H1 (cell line): Measurements from ENCODE around the gene NRSN2. TPM values are rescaled to one million over a fixed set of nuclear protein-coding genes. Genes with fewer than 3 reads are reported as not detected.

Experiments used
- RAD21 ChIP-seq, 2 experiments: IDR thresholded peaks in 1 of 2; conservative IDR thresholded peaks in 1 of 2; 2 replicates each; pipeline ENCODE4 v1.6.1; 2011; ENCODE audit warnings: low read depth in 2 of 2, low read length in 2 of 2, improper control_type of control experiment in 1 of 2, inconsistent platforms in 1 of 2, mild to moderate bottlenecking in 1 of 2, moderate library complexity in 1 of 2
- TEAD4 ChIP-seq: IDR thresholded peaks from 2 replicates; pipeline ENCODE4 v1.6.1; 2012; ENCODE audit warnings: low read depth, low read length, inconsistent platforms, mixed read lengths
- polyA plus RNA-seq, 7 experiments: library from polyadenylated mRNA; depleted of rRNA in 3 of 7; stranded (reverse) in 5 of 7; unstranded in 2 of 7; fragments of >200 nt in 5 of 7; fragments of 200-250 nt in 2 of 7; gene quantifications; 1 replicate in 5 of 7; 2 replicates in 1 of 7; 4 replicates in 1 of 7; pipeline versions ENCODE4 v1.2.1 to v1.2.3, GENCODE V29; 2011 to 2013; ENCODE audit warnings: missing spikeins in 2 of 7, mixed read lengths in 2 of 7
- total RNA-seq: library from RNA; stranded (reverse); fragmentation: NEBNext Ultra II Directional; extraction: Animal tissue kit (Norgen Biotek cat#: 25700); gene quantifications from 2 replicates; pipeline ENCODE4 v1.2.1, GENCODE V29; 2021

Gene NRSN2
- total and polyA plus RNA-seq, 2 of the 8 experiments (the other 6 are each of a cell fraction or from before 2014, with no cell fraction given) = 19.4 to 33.3 TPM

DNA sequence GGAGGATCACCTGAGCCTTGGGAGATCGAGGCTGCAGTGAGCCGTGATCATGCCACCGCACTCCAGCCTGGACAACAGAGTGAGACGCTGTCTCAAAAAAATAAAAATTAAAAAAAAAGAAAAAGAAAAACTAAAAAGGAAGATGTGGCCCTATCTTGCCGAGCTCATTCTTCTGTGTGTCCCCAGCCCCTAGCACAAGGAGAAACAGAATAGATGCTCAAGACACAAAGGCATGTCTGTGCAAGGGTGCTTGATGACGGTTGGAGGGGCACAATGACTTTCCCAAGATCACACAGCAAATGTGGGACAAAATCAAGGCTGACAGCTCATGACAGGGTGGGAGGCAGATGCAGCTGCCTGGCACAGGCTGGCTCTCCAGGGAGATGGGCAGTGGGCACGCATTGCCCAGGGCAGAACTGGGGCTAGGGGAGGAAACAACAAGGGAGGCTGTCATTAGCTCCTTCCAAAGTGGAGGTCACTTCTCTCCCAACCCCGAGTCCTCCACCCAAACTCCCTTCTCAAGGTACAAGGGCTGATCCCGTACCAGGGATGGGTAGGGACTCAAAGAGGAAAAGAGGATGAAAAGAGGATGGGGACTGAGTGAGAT lies 775 bp upstream of the NRSN2 start (continued):
- TF ChIP-seq RAD21 (IDR thresholded peaks at IDR 0.05 in 1 of 2, conservative IDR thresholded peaks at IDR 0.05 in 1 of 2; ENCODE audit: low read depth in 2 of 2, low read length in 2 of 2) (no peak), TEAD4 (no peak)
- TF ChIP-seq, all 59 proteins: peak for 0
